Mucosa of rectum (tissue), 2 donors: Measurements from ENCODE around the gene PIMREG.
"Not testable (repeated sequence)": the region's sequence is repeated elsewhere in the genome, so short reads cannot be mapped to it uniquely, and the experiment has no call there.

ENCODE experiments used
- H3K27ac ChIP-seq, 2 donors: one replicate each; pipeline ENCODE4 v1.7.0; 2013; ENCODE audit warnings: inconsistent platforms in 2 of 2, low read depth in 2 of 2, low read length in 2 of 2
- H3K27me3 ChIP-seq, 2 donors: one replicate each; pipeline ENCODE4 v1.7.0; 2013; ENCODE audit warnings: low read length in 2 of 2; ENCODE audit not compliant: control insufficient read depth in 2 of 2, insufficient read depth in 2 of 2
- H3K36me3 ChIP-seq, 2 donors: one replicate each; pipeline ENCODE4 v1.7.0; 2013; ENCODE audit warnings: low read length in 2 of 2; ENCODE audit not compliant: control insufficient read depth in 2 of 2, insufficient read depth in 2 of 2
- H3K4me1 ChIP-seq, 2 donors: one replicate each; pipeline ENCODE4 v1.7.0; 2013; ENCODE audit warnings: low read length in 2 of 2, mild to moderate bottlenecking in 1 of 2; ENCODE audit not compliant: control insufficient read depth in 2 of 2, insufficient read depth in 2 of 2
- H3K4me3 ChIP-seq, 2 donors: one replicate each; pipeline ENCODE4 v1.7.0; 2013; ENCODE audit warnings: low read length in 2 of 2
- H3K9ac ChIP-seq, 2 donors: one replicate each; pipeline ENCODE4 v1.7.0; 2013; ENCODE audit warnings: low read length in 2 of 2, low read depth in 1 of 2, mild to moderate bottlenecking in 1 of 2
- H3K9me3 ChIP-seq, 2 donors: one replicate each; pipeline ENCODE4 v1.7.0; 2013; ENCODE audit warnings: low read length in 2 of 2; ENCODE audit not compliant: control insufficient read depth in 2 of 2
- donor health status: healthy.
- donor health status: Normal muscosa, but diverticular disease.

Gene PIMREG

DNA sequence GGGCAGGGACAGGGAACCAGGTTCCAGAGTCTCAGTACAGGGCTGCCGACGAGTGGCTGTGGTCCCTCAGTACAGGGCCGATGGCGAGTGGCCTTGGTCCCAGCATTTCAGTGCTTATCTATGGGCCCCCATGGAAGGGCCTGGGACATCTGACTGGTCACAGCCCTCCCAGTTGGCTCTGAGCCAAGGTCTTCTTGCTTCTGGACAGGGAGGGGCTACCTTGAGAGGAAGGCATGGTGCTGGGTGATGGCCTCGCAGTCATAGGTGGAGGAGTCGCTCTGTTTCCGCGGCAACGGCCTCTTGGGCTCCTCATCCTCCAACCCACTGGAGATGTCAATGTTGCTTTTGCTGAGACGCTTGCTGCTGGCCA lies 32.5 kb downstream of the PIMREG start:
- Histone ChIP-seq H3K27me3 (no peaks in the 10 kb centered on the region), H3K4me1 (no peaks in the 10 kb centered on the region), H3K36me3 (peaks cover 0 to 3% of the 10 kb centered on the region in 2 donors), H3K9ac (no peak overlapping the region), H3K9me3 (no peaks in the 10 kb centered on the region), H3K4me3 (no peak overlapping the region), H3K27ac (no peak overlapping the region)

DNA sequence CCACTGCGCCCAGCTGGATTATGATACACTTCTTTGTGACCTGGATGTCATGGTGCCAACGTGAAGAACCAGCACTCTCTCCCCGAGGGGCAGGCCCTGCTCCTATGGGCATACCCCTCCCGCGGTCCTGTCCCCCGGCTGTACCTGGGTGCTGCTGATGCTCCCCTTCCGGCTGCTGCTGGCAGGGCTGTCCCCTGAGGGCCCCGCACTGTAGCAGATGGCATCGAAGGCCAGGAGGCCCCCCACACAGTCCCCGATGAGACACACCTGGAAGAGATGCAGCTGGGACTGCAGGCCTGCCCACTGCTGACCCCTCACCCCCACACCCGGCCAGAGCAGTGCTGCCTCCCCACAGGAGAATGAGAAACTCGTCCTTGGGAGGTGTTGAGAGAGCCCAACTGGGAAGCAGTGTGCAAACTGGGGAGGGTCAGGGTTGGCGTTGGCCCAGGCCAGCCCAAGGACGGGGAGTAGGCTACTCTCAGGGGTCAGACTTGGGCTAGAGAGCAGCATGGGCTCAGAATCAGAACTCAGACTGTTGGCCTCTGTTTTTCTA lies 33.7 kb downstream of the PIMREG start:
- Histone ChIP-seq H3K9me3 (no peaks in the 10 kb centered on the region), H3K27ac (no peak overlapping the region), H3K9ac (no peak overlapping the region), H3K27me3 (no peaks in the 10 kb centered on the region), H3K4me1 (no peaks in the 10 kb centered on the region), H3K36me3 (peaks cover 0 to 4% of the 10 kb centered on the region in 2 donors), H3K4me3 (no peak overlapping the region)

DNA sequence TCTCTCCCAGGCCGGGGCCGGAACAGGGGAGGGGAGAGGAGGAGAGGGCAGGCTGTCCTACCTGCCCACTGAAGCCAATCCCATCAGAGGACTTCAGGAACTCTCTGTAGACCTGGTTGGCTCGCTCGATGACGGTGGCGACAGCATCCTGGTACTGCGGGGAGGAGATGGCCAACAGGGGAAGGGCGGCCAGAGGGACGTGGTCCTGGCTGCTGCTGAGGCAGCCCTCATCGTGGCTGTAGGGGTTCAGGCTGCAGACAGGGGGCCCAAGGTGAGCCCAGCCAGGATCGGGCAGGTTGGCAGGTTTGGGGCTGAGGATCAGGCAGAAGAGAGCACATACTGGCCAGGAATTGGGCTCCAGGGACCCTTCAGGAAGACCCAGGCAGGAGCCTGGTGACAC lies 34.2 kb downstream of the PIMREG start:
- Histone ChIP-seq H3K9ac (no peak overlapping the region), H3K4me3 (no peak overlapping the region), H3K36me3 (peaks cover 0 to 4% of the 10 kb centered on the region in 2 donors), H3K4me1 (no peaks in the 10 kb centered on the region), H3K27me3 (no peaks in the 10 kb centered on the region), H3K9me3 (no peaks in the 10 kb centered on the region), H3K27ac (no peak overlapping the region)

DNA sequence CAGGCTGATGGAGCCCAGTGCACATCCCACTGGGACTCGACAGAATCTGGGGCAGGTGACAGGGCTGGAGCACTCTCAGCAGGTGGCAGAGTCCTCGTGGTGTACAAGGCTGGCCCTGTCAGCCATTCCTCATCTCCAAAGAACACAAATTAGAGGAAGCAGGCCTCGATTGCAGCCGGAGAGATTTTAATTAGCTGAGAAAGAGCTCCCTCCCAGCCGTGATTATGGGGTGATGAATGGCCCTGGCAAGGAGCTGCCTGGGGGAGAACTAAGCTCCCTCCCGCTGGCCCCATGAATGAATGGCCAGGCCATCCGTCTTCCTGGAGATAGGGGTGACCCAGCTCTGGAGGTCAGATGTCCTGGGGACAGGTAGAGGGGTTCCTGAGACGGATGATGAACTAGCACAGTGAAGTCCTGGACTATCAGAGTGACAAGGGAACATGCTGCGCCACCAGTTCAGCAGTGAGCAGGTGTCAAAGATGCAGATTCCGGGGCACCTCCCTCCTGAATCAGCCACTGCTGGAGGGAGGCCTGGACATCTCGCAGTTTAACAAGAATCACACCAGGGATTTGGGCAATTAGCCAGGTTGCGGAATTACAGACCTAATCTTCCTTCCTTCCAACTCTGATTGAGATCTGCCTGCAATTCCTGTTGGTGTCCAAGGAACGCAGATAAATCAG lies 35.5 kb downstream of the PIMREG start:
- H3K4me3 ChIP-seq = no peak overlapping the region
- H3K36me3 ChIP-seq = peaks cover 0 to 4% of the 10 kb centered on the region in 2 donors
- H3K27ac ChIP-seq = no peak overlapping the region
- no peak overlapping the region for H3K9ac ChIP-seq
- no peaks in the 10 kb centered on the region for H3K4me1 ChIP-seq
- H3K9me3 ChIP-seq = no peaks in the 10 kb centered on the region
- no peaks in the 10 kb centered on the region for H3K27me3 ChIP-seq

DNA sequence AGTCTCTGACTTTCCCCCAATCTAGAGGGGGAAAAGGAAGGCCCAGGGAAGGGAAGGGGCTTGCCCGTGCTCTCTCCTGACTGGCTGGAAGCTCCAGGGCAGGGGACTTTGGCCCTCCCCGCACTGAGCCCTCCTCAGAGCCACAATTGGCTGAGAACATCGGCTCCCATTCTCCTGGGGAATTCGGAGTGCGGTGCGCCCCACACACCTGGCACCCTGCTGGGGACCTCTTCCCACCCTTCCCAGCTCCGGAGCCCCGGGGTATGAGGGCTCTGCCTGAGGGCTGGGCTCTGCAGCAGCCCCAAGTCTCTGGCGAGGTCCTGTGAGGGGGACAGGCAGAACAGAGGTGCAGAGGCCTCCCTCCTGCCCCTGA lies 36.0 kb downstream of the PIMREG start:
- H3K9me3 ChIP-seq = no peaks in the 10 kb centered on the region
- H3K4me3 ChIP-seq = no peak overlapping the region
- no peak overlapping the region for H3K9ac ChIP-seq
- no peaks in the 10 kb centered on the region for H3K4me1 ChIP-seq
- peaks cover 0 to 4% of the 10 kb centered on the region in 2 donors for H3K36me3 ChIP-seq
- no peaks in the 10 kb centered on the region for H3K27me3 ChIP-seq
- H3K27ac ChIP-seq = no peak overlapping the region

DNA sequence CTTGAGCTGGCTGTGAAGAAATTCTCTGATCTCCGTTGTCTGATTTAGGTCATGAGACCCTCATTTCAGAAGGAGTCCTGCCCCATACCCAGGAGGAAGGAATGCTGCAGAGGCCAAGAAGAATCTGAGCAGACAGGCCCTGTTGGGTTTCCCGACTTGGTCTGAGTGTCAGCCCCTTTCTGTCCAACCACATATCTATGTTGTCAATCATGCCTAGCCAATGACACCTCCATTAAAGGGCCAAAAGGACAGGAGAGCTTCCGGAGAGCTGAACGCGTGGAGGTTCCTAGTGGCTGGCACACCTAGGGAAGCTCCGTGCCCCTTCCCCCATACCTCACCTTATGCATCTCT lies 37.8 kb downstream of the PIMREG start:
- Histone ChIP-seq H3K9me3 (no peaks in the 10 kb centered on the region), H3K27me3 (no peaks in the 10 kb centered on the region), H3K4me1 (no peaks in the 10 kb centered on the region), H3K9ac (no peak overlapping the region), H3K36me3 (peaks cover 0 to 2% of the 10 kb centered on the region in 2 donors), H3K27ac (no peak overlapping the region), H3K4me3 (no peak overlapping the region)

DNA sequence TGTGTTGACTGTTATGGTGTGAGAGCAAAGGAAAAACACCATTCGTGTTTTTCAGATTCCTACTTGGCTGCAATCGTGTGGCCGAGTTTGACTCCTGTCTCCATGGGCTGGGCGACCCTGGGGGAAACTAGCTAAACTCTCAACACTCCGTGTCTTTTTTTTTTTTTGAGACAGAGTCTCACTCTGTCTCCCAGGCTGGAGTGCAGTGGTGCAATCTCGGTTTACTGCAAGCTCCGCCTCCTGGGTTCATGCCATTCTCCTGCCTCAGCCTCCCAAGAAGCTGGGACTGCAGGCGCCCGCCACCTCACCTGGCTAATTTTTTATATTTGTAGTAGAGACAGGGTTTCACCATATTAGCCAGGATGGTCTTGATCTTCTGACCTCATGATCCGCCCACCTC lies 38.5 kb downstream of the PIMREG start:
- not testable (repeated sequence) for H3K9me3 ChIP-seq, H3K4me1 ChIP-seq, H3K9ac ChIP-seq, H3K4me3 ChIP-seq, H3K27me3 ChIP-seq, H3K27ac ChIP-seq, H3K36me3 ChIP-seq

DNA sequence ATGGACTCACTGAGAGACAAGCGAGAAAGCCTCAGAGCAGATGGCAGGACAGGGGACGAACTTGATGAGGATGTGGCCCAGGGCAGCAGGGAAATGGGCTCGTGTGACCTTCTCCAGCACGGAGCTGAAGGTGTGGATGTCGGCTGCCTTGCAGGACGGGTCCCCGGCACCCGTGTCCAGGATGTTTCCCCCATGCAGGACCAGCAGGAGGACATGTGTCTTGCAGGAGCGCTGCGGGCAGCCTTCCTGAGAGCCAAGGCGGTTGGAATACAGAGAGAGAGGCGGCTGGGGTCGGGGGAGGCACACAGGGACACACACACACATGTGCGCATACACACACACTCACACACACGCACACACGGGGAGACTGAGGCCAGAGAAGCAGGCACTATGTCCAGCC lies 39.3 kb downstream of the PIMREG start:
- Histone ChIP-seq H3K27me3 (no peaks in the 10 kb centered on the region), H3K36me3 (peaks cover 0 to 2% of the 10 kb centered on the region in 2 donors), H3K9me3 (no peaks in the 10 kb centered on the region), H3K4me1 (no peaks in the 10 kb centered on the region), H3K9ac (no peak overlapping the region), H3K27ac (no peak overlapping the region), H3K4me3 (no peak overlapping the region)

DNA sequence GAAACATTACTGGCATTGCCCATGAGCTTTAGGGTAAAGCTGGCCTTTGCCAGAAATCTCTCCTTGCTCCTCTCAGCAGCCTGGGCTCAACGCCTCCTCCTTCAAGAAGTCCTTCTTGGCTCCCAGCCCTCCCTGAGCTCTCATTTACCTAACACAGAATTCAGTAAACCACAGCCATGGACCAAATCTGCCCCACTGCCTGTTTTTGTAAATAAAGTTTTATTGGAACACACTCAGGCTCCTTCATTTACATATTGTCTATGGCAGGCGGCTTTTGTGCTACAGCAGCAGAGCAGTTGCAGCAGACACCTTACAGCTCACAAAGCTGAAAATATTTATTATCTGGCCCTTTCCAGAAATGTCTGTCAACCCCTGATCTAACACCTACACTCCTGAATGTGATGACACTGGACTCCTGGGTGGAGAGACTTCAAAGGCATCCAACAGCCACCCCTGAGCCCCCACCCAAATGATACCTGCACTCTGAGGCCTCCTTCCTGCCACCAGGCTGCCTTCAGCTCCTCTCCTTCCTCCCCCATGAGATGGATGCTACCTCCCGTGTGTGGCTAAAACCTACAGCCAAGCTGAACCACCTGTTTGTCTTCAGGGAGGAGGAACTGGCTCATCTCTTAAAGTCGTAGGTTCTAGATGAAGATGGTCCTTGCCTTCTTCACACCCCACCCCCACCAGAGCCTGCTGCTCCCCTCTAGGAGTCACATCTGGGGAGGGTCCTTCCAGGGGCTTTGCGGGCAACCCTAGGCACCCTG lies 41.6 kb downstream of the PIMREG start:
- H3K27me3 ChIP-seq = no peaks in the 10 kb centered on the region
- H3K4me3 ChIP-seq = no peak overlapping the region
- no peaks in the 10 kb centered on the region for H3K9me3 ChIP-seq
- H3K27ac ChIP-seq = no peak overlapping the region
- H3K4me1 ChIP-seq = no peaks in the 10 kb centered on the region
- no peak overlapping the region for H3K9ac ChIP-seq
- peaks cover 0 to 2% of the 10 kb centered on the region in 2 donors for H3K36me3 ChIP-seq

DNA sequence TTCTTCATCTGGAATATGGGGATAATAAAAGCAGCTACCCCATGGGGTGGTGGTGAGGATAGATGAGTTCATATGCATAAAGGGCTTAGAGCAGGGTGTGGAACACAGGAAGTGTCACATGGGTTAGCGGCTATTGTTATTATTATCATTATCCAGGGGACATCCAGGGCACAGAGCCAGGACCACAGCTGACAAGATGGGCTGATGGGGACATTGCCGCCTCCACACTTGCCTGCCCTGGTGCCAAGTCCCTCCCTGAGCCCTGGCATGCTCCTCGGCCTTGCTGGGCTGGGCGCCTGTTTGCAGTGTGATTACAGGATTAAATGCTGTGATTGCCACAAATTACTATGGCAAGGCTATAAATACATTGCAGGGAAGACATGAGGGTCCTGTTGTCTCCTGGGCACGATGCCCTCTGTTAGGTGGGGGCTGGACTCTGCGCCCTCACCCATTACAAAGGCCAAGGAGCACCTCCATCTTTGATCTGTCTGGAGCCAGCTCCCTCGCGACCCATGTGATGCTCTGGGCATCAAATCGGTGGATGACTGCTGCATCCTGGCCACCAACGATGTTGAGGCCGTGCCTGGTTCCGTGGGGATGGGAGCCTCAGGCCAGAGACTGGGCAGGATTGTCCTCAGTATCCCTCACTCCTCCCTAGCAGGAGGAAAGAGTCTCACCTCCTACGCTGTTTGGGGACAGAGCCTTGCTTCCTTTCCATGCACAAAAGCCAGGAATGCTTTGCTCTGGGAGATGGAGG lies 43.2 kb downstream of the PIMREG start:
- Histone ChIP-seq H3K9ac (no peak overlapping the region), H3K36me3 (peaks cover 0 to under 1% of the 10 kb centered on the region in 2 donors), H3K27ac (no peak overlapping the region), H3K4me3 (no peak overlapping the region), H3K4me1 (no peaks in the 10 kb centered on the region), H3K27me3 (no peaks in the 10 kb centered on the region), H3K9me3 (no peaks in the 10 kb centered on the region)
